GM23338 (cell line): ENCODE measurements around the gene R3HDM2. TPM values are rescaled to one million over a fixed set of nuclear protein-coding genes. Genes with fewer than 3 reads are reported as not detected.

ENCODE experiments used
- ATAC-seq: fragments of 200-7000 bp; cut with Tn5 transposase; 3 replicates; pipeline ENCODE4 v1.9.1; 2020
- DNase-seq: peaks from one replicate; pipeline ENCODE4 v3.0.0-alpha.2; 2015; ENCODE audit warnings: low spot score
- H2AFZ ChIP-seq: fragments of 200-600 bp; sonication (generic); 2 replicates; pipeline ENCODE4 v1.8.0; 2016; ENCODE audit warnings: antibody characterized with exemption, mild to moderate bottlenecking, moderate library complexity
- H3F3A ChIP-seq: fragments of 200-600 bp; sonication (generic); replicated peaks from 2 replicates; pipeline ENCODE4 v1.8.0; 2017; ENCODE audit warnings: antibody characterized with exemption, mixed run types, low read depth
- H3K27ac ChIP-seq: fragments of 200-600 bp; sonication (generic); 2 replicates; pipeline ENCODE4 v1.6.1; 2016; ENCODE audit warnings: low read depth
- H3K27me3 ChIP-seq: fragments of 200-600 bp; sonication (generic); 2 replicates; pipeline ENCODE4 v1.8.0; 2016; ENCODE audit warnings: mild to moderate bottlenecking, mixed run types, moderate library complexity; ENCODE audit not compliant: insufficient read depth
- H3K36me3 ChIP-seq: fragments of 200-600 bp; sonication (generic); 2 replicates; pipeline ENCODE4 v1.8.0; 2016; ENCODE audit warnings: mild to moderate bottlenecking; ENCODE audit not compliant: insufficient read depth
- H3K4me1 ChIP-seq: fragments of 200-600 bp; sonication (generic); 2 replicates; pipeline ENCODE4 v1.8.0; 2016; ENCODE audit warnings: mild to moderate bottlenecking, moderate library complexity; ENCODE audit not compliant: insufficient read depth
- H3K4me2 ChIP-seq: fragments of 200-600 bp; sonication (generic); 2 replicates; pipeline ENCODE4 v1.7.1; 2017; ENCODE audit warnings: mixed run types
- H3K4me3 ChIP-seq: fragments of 200-600 bp; sonication (generic); 2 replicates; pipeline ENCODE4 v1.6.1; 2016; ENCODE audit warnings: mixed run types
- H3K79me2 ChIP-seq: fragments of 200-600 bp; sonication (generic); replicated peaks from 2 replicates; pipeline ENCODE4 v1.8.0; 2017; ENCODE audit warnings: mild to moderate bottlenecking; ENCODE audit not compliant: insufficient read depth
- H3K9me2 ChIP-seq: fragments of 200-600 bp; sonication (generic); 2 replicates; pipeline ENCODE4 v1.8.0; 2017; ENCODE audit not compliant: insufficient read depth
- H4K20me1 ChIP-seq: fragments of 200-600 bp; sonication (generic); replicated peaks from 2 replicates; pipeline ENCODE4 v1.8.0; 2017; ENCODE audit warnings: mild to moderate bottlenecking; ENCODE audit not compliant: insufficient read depth
- H3K27ac Mint-ChIP-seq: 2 replicates; pipeline ENCODE4 v1.8.0; 2020; ENCODE audit warnings: inconsistent platforms, mild to moderate bottlenecking, moderate library complexity, mixed read lengths
- H3K27me3 Mint-ChIP-seq: 3 replicates; pipeline ENCODE4 v1.8.0; 2022; ENCODE audit warnings: low read depth, mild to moderate bottlenecking, moderate library complexity, mixed read lengths, inconsistent platforms; ENCODE audit not compliant: insufficient read depth, poor library complexity
- H3K36me3 Mint-ChIP-seq: 3 replicates; pipeline ENCODE4 v1.8.0; 2021; ENCODE audit warnings: low read depth, mild to moderate bottlenecking, inconsistent platforms, moderate library complexity, mixed read lengths
- H3K4me1 Mint-ChIP-seq: 3 replicates; pipeline ENCODE4 v1.8.0; 2020; ENCODE audit warnings: mild to moderate bottlenecking, inconsistent platforms, mixed read lengths
- H3K4me3 Mint-ChIP-seq: 3 replicates; pipeline ENCODE4 v1.8.0; 2021; ENCODE audit warnings: moderate library complexity, mild to moderate bottlenecking, inconsistent platforms, mixed read lengths
- H3K9me3 Mint-ChIP-seq: 3 replicates; pipeline ENCODE4 v1.8.0; 2020; ENCODE audit warnings: moderate library complexity, mild to moderate bottlenecking, inconsistent platforms, mixed read lengths
- CREB1 ChIP-seq: fragments of 250-450 bp; sonication (Bioruptor Pico); IDR thresholded peaks from 2 replicates; pipeline ENCODE4 v1.5.0; 2020; ENCODE audit warnings: low read depth, mild to moderate bottlenecking, moderate library complexity
- CTCF ChIP-seq, 2 experiments: fragments of 200-600 bp in 1 of 2; sonication (generic) in 1 of 2; conservative IDR thresholded peaks; 2 replicates each; pipeline versions ENCODE4 v1.5.1 to v1.6.1; 2016 to 2017; ENCODE audit warnings: antibody characterized with exemption in 2 of 2, low read depth in 2 of 2, mild to moderate bottlenecking in 2 of 2, moderate library complexity in 1 of 2
- ETS1 ChIP-seq: IDR thresholded peaks from 2 replicates; pipeline ENCODE4 v1.6.1; 2016; ENCODE audit warnings: antibody characterized with exemption
- EZH2 ChIP-seq: fragments of 200-600 bp; sonication (generic); IDR thresholded peaks from one replicate; pipeline ENCODE4 v1.8.0; 2017; ENCODE audit warnings: antibody characterized with exemption, mild to moderate bottlenecking, low read depth; ENCODE audit not compliant: unreplicated experiment
- EZH2phosphoT487 ChIP-seq: fragments of 200-600 bp; sonication (generic); IDR thresholded peaks from one replicate; pipeline ENCODE4 v1.8.1; 2018; ENCODE audit warnings: antibody characterized with exemption; ENCODE audit not compliant: unreplicated experiment
- JUNB ChIP-seq: IDR thresholded peaks from one replicate; pipeline ENCODE4 v1.6.1; 2016; ENCODE audit warnings: antibody characterized with exemption; ENCODE audit not compliant: unreplicated experiment
- NANOG ChIP-seq: IDR thresholded peaks from 2 replicates; pipeline ENCODE4 v1.6.1; 2016; ENCODE audit warnings: antibody characterized with exemption, borderline replicate concordance
- POLR2AphosphoS5 ChIP-seq: IDR thresholded peaks from 2 replicates; pipeline ENCODE4 v1.6.1; 2016; ENCODE audit warnings: antibody characterized with exemption, low read depth
- REST ChIP-seq: IDR thresholded peaks from one replicate; pipeline ENCODE4 v1.6.1; 2018; ENCODE audit warnings: antibody characterized with exemption; ENCODE audit not compliant: unreplicated experiment
- STAT1 ChIP-seq: IDR thresholded peaks from one replicate; pipeline ENCODE4 v1.6.1; 2016; ENCODE audit warnings: antibody characterized with exemption; ENCODE audit not compliant: unreplicated experiment
- ZNF114 ChIP-seq: fragments of 250-450 bp; sonication (Bioruptor Pico); IDR thresholded peaks from 2 replicates; pipeline ENCODE4 v1.5.0; 2020; ENCODE audit warnings: mild to moderate bottlenecking, moderate library complexity
- ZNF331 ChIP-seq: fragments of 250-450 bp; sonication (Bioruptor Pico); IDR thresholded peaks from 2 replicates; pipeline ENCODE4 v1.5.0; 2020; ENCODE audit warnings: low read depth, mild to moderate bottlenecking, moderate library complexity
- ZNF462 ChIP-seq: fragments of 250-450 bp; sonication (Bioruptor Pico); IDR thresholded peaks from 2 replicates; pipeline ENCODE4 v1.5.0; 2020; ENCODE audit warnings: mild to moderate bottlenecking, moderate library complexity
- polyA plus RNA-seq: library from polyadenylated mRNA; unstranded; fragments of >200 nt; fragmentation: Nextera tagmentation; extraction: Ambion mirVana; gene quantifications from 2 replicates; pipeline ENCODE4 v1.2.1, GENCODE V29; 2016
- total RNA-seq: library from RNA; depleted of rRNA; stranded (reverse); fragments of >200 nt; shearing (Covaris generic); gene quantifications from 2 replicates; pipeline ENCODE4 v1.2.3, GENCODE V29; 2014

Gene R3HDM2
- total and polyA plus RNA-seq, 2 experiments from 2014 or later: 9.6 to 19.6 TPM

- H3K27me3 Mint-ChIP-seq: peaks cover 3% of the 10 kb centered on the region
- H3K9me2 ChIP-seq: no peaks in the 10 kb centered on the region
- H3K4me1 ChIP-seq: no peaks in the 10 kb centered on the region
- TF ChIP-seq STAT1 (no peak), EZH2phosphoT487 (no peak), ZNF114 (no peak), REST (no peak), ZNF331 (CRISPR knock-in tag) (no peak), JUNB (no peak), ZNF462 (no peak), NANOG (no peak), CTCF (conservative IDR thresholded peaks at IDR 0.05; ENCODE audit: low read depth in 2 of 2) (no peak), POLR2AphosphoS5 (no peak), EZH2 (no peak), ETS1 (no peak), CREB1 (no peak)
- no peaks in the 10 kb centered on the region for H3K27me3 ChIP-seq
- no peaks in the 10 kb centered on the region for H3K9me3 Mint-ChIP-seq
- no peak for DNase-seq
- H3K36me3 ChIP-seq: no peaks in the 10 kb centered on the region
- no peak overlapping the region for H3K4me3 Mint-ChIP-seq
- H3K27ac ChIP-seq: no peak overlapping the region
- H3K4me3 ChIP-seq: no peak overlapping the region
- H2AFZ ChIP-seq: no peak overlapping the region
- H3K27ac Mint-ChIP-seq: no peak overlapping the region
- peaks cover 9% of the 10 kb centered on the region; the same call in 2 of the 3 replicates for H3K36me3 Mint-ChIP-seq
- no peaks in the 10 kb centered on the region for H3K79me2 ChIP-seq
- no peaks in the 10 kb centered on the region for H4K20me1 ChIP-seq
- no peak overlapping the region for H3K4me2 ChIP-seq
- H3F3A ChIP-seq: no peaks in the 10 kb centered on the region
- ATAC-seq: no peak
- H3K4me1 Mint-ChIP-seq: 0 out of 3 replicates have a peak, but pooled peaks cover 3% of the 10 kb centered on the region
These were observed 46.4 kb downstream of the R3HDM2 start for GRCh38 chr12:57384478-57384877.
